Germinal center (tissue), 1 donor: ENCODE data around the gene SRL.
"Not testable (repeated sequence)": the region's sequence is repeated elsewhere in the genome, so short reads cannot be mapped to it uniquely, and the experiment has no call there.

Source experiments
- DNase-seq: peaks from one replicate; pipeline ENCODE4 v3.0.0; 2012; ENCODE audit warnings: mixed read lengths, low spot score

SRL gene

GRCh38 chr16:4260360-4260759, 18.5 kb upstream of the SRL start:
- DNase-seq = no peak

DNA sequence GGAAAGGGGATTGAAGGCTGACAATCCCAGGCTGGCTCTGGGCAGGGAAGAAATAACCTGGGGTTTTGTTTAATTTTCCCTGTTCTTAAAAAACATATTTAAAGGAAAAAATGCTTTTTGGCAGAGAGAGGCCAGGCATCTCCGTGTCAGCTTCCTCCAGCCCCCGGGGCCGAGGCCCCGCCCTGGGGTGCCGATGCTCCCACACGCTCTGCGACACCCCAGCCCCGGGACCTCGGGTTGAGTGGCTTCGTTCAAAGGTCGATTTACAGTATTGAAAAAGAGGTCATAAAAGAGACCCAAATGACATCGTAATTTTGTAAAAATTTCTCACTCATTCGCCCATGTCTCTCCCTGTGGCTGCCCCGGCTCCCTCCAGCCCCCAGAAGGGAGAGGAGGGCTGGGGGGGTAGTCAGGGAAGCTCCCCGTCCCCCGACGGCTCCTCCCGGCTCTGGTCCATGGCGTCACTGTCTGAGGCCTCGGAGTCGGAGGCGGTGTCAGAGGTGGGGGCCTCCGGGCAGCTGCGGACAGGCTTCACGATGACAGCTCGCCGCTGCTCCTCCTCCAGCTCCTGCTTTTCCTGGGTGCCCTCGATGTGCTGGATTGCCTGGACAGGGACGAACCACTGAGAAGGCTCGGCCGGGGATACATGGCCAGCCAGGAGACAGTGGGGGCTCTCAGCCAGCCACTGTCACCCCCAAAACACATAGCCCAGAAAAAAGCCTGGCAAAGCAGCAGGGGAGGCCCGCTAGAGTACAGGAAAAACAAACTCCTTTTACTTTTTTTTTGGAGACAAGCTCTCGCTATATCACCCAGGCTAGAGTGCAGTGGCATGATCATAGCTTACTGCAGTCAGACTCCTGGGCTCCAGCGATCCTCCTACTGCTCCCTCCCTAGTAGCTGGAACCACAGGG, 16.0 kb upstream of the SRL start:
- no peak for DNase-seq

- DNase-seq = peak; percentile 99
These were observed 11.7 kb upstream of the SRL start for GRCh38 chr16:4253394-4254150.

- not testable (repeated sequence) for DNase-seq
These were observed 11.1 kb upstream of the SRL start for GRCh38 chr16:4253012-4253393.

- DNase-seq = no peak
These were observed 7.8 kb upstream of the SRL start for GRCh38 chr16:4249530-4250308.

DNA sequence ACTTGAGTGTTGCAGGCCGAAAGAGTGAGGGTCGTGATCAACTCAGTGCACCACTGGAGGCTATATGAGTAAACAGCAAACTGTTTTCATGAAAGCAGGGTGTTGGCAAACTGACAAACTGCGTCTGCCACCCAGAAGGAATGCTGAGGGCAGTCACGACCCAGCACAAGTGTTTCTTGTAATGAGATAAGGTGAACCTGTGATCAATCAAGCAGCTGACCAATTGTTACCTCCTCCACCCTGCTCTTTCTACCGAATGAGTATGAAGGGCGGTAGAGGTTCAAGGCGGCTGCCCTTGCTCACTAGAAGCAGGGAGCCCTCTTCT, 5.5 kb upstream of the SRL start:
- no peak for DNase-seq

GRCh38 chr16:4246777-4247459, 5.0 kb upstream of the SRL start:
- no peak for DNase-seq

DNA sequence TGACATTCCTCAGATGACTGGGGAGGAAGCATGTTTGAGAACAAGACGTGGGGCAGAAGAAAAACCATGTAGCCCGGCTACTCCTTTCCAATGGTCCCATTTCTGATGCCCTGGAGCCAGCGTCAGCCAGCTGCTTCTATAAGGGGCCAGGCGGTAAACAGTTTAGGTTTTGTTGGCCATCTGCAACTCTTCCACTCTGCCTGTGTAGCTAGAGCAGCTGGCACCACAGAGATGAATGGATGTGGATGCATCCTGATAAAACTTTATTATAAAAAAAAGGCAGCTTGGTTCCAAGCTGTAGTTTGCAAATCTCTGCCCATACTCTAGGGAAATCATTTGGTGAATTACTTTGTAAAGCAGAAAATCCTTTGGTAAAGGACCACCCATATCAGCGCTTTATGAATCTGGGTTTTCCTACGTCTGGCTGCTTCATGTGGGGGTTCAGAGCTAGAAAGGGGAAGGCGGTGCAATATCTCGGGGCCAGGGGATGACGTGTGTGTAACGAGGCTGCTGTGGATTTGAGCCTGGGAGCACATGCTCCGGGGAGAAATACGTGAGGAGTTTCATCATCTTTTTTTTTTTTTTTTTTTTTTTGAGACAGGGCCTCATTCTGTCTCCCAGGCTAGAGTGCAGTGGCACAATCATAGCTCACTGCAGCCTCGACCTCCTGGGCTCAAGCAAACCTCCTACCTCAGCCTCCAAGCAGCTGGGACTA, 3.4 kb upstream of the SRL start:
- no peak for DNase-seq

DNA sequence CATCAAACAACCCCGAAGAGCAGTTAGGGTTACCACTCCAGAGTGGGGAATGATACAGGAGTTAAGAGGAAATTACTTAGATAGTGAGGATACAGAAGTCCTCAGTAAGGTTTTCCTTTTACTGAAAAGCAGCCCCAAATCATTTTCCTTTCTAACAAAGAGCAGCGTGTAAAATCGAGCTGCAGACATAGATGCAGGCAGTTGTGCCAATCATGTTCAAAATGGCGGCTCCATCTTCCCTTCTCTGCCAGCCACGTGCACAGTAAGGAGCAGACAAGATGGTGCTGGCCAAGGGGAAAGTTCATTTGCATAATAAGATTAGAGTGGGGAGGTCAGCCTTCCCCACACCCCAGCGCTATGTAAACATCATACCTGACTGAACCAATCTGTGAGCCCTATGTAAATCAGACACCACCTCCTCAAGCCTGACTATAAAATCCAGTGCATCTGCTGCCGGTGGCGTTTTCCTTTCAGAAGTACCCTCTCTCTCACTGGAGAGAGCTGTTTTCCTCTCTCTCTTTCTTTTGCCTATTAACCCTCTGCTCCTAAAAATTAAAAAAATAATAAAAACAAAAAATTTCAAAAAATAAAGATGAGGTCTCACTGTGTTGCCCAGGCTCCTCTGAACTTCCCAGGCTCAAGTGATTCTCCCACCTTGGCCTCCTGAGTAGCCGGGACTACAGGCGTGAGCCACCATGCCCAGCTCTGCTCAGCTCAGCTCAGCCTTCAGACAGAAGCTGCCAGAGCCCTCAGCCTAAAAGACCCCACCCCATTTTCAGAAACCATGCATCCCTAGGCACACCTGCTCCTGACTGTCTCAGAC, 2.6 kb upstream of the SRL start:
- DNase-seq = no peak

GRCh38 chr16:4241258-4241927, 487 bp downstream of the SRL start:
- no peak for DNase-seq

- DNase-seq = no peak
These were observed 1.3 kb downstream of the SRL start for GRCh38 chr16:4240624-4241023.

GRCh38 chr16:4239682-4240175, 2.2 kb downstream of the SRL start:
- no peak for DNase-seq

DNA sequence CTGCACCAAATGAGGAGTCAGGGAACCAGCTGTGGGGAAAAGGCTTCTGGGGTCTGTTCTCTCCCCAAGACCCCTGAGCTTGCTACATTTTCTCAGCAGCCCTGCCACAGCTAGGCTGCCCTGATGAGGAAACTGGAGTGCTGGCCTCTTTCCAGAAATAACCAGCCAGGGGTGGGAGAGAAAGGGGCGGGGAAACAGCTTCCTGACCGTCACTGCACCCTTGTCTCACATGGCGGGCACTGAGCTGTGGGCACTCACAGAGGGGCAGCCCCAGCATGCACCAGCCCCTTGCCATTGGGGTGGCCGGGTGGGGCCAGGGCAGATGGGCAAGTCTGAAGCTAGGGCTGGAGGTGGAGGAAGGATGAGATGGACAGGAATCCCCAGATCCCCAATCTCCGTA, 2.9 kb downstream of the SRL start:
- DNase-seq = no peak

- no peak for DNase-seq
These were observed 8.4 kb downstream of the SRL start for GRCh38 chr16:4233431-4233830.

- no peak for DNase-seq
These were observed 9.1 kb downstream of the SRL start for GRCh38 chr16:4232541-4233386.

DNA sequence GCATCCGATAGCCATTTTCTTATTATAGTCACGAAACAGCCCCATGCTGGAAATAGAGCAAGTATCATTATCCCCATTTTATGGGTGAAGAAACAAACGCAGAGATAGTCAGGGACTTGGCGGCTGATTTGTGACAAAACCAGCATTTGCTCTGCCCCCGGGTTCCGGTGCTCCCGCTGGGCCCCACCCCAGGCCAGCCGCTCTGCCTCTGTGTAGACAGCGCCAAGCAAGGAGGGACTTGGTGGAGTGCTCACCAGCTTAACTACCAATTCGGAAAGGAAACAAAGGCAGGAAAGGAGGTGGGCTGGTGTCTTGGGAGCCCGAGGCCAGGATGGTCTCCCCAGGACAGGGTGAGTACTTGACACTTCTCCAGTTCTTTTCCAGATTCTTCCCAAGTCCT, 10.0 kb downstream of the SRL start:
- no peak for DNase-seq

DNA sequence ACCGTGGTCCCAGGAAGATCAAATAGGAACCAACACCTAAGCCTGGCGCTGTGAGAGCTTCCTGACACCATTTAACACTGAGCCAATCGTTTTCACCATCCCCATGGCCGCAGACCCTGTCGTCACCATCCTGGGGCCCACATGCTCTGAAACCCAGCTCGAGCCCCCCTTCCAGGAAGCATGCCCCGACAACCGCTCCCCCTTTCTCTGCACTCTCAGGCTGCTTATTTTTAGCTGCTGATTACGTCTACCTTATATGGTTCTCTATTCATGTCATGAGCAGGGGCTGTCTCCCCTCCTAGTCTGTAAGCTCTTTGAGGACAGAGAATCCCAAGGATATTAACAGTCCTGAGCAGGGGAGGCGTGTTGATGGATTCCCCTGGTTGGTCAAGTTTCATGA, 10.5 kb downstream of the SRL start:
- DNase-seq = no peak

- DNase-seq = no peak
These were observed 14.9 kb downstream of the SRL start for GRCh38 chr16:4227040-4227332.
